NB4 (cell line): ENCODE measurements around the gene FOXC2.

Experiments
- CTCF ChIP-seq: IDR thresholded peaks from one replicate; pipeline ENCODE4 v1.5.1; 2012; ENCODE audit warnings: low read depth, low read length
- TF ChIP-seq, protein P1 (sequence below): IDR thresholded peaks from 2 replicates; pipeline ENCODE4 v1.6.1; 2011; ENCODE audit warnings: low read depth, low read length

DNA sequence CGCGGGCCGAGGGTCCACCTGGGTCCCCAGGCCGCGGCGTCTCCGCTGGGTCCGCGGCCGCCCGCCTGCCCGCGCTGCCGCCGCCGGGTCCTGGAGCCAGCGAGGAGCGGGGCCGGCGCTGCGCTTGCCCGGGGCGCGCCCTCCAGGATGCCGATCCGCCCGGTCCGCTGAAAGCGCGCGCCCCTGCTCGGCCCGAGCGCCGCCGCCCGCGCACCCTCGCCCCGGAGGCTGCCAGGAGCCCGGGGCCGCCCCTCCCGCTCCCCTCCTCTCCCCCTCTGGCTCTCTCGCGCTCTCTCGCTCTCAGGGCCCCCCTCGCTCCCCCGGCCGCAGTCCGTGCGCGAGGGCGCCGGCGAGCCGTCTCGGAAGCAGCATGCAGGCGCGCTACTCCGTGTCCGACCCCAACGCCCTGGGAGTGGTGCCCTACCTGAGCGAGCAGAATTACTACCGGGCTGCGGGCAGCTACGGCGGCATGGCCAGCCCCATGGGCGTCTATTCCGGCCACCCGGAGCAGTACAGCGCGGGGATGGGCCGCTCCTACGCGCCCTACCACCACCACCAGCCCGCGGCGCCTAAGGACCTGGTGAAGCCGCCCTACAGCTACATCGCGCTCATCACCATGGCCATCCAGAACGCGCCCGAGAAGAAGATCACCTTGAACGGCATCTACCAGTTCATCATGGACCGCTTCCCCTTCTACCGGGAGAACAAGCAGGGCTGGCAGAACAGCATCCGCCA lies 504 bp downstream of the FOXC2 start:
- no peak for TF ChIP-seq CTCF
- TF ChIP-seq, protein P1, sequence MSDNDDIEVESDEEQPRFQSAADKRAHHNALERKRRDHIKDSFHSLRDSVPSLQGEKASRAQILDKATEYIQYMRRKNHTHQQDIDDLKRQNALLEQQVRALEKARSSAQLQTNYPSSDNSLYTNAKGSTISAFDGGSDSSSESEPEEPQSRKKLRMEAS = no peak
